Measurements from ENCODE around the gene MT1H. TPM values are rescaled to one million over a fixed set of nuclear protein-coding genes. Genes with fewer than 3 reads are reported as not detected.
A peak's percentile ranks its signal among the peaks of the same experiment; 100 is the strongest.

MT1H gene
- total and polyA plus RNA-seq, 9 of the 15 experiments (the other 6 are each of a cell fraction or from before 2014, with no cell fraction given) = 0.13 to 0.37 TPM; not detected in 7

DNA sequence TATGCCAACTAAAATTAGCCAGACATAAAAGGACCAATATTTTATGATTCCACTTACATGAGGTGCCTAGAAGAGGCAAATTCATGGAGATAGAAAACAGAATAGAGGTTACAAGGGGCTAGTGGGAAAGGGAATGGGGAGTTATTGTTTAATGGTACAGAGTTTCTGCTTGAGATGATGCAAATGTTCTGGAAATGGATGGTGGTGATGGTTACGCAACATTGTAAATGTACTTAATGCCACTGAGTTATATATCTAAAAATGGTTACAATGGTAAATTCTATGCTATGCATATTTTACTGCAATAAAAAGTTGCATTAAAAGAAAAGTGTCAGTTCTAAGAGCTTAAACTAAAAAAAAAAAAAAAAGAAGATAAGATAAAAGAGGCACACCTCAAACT is 30.6 kb downstream of the MT1H start:
- POLR2A ChIA-PET = no interaction called here

DNA sequence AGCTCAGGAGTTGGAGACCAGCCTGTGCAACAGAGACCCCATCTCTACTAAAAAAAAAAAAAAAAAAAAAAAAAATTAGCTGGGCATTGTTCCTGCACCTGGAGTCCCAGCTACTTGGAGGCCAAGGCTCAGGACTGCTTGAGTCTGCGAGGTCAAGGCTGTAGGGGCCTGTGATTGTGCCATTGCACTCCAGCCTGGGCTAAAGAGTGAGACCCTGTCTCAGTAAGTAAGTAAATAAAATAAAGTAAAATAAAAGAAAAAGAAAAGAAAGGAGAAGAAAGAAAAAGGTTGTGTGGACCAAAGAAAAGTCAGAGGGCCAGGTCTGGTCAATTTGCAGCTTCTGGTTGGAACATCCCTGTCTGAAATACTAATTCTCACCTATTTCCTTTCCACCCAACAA is 31.0 kb downstream of the MT1H start:
- Histone ChIP-seq H3K9ac (ENCODE audit: insufficient read depth in 1 of 2, low read depth in 2 of 2, low read length in 2 of 2) (no peak overlapping the region), H4K20me1 (replicated peaks; ENCODE audit: control insufficient read depth, insufficient read depth, low read length) (no peaks in the 10 kb centered on the region), H3K79me2 (ENCODE audit: control insufficient read depth, insufficient read depth, low read length) (no peaks in the 10 kb centered on the region), H2AFZ (ENCODE audit: low read depth, low read length) (no peak overlapping the region), H3K27me3 (ENCODE audit: control insufficient read depth in 2 of 2, insufficient read depth in 2 of 2, low read length in 2 of 2) (peaks cover 0 to 25% of the 10 kb centered on the region in 2 experiments; a peak in 2 of 5 replicates), H3K4me3 (no peak overlapping the region), H3K36me3 (ENCODE audit: control insufficient read depth, insufficient read depth, low read length) (no peaks in the 10 kb centered on the region), H3K4me2 (ENCODE audit: insufficient read depth, low read length) (no peak overlapping the region), H3K9me3 (replicated peaks; ENCODE audit: control insufficient read depth, insufficient read depth, low read depth, low read length) (no peaks in the 10 kb centered on the region), H3K27ac (ENCODE audit: extremely low read depth, low read depth, low read length) (no peak overlapping the region), H3K9me1 (ENCODE audit: control insufficient read depth, insufficient read depth, low read length) (no peaks in the 10 kb centered on the region), H3K4me1 (replicated peaks in 1 of 2; ENCODE audit: control insufficient read depth in 2 of 2, insufficient read depth in 2 of 2, low read length in 2 of 2) (no peaks in the 10 kb centered on the region)
- BruUV-seq (replicated peaks) = no TSS peak
- ChIA-PET CTCF (ENCODE audit: low intra/inter-chr PET ratio) (interaction anchor here (0.7 kb wide), 1 partner anchor 21 kb away, joined by 3 read pairs; no protein-coding TSS in a partner anchor), POLR2A (no interaction called here)
- FAIRE-seq (no peak), DNase-seq (ENCODE audit: extremely low read depth in 1 of 4, low spot score in 3 of 4) (no peak), ATAC-seq (no peak)
- intact Hi-C loops (cut with micrococcal nuclease) (no loop called here), in situ Hi-C loops (cut with MboI) (loop anchor here (5.0 kb wide), 1 partner anchor 123 kb away; no protein-coding TSS in a partner anchor)
- 11% methylated on average over 1 of the region's 1 CpG for WGBS (ENCODE audit: insufficient coverage, low coverage, missing lambda C conversion rate)
- no peak for TF ChIP-seq SRF (CRISPR knock-in tag; IDR thresholded peaks at IDR 0.05)
- TF ChIP-seq ZBTB40 (IDR thresholded peaks at IDR 0.05) = no peak
- TF ChIP-seq ZBTB40 (CRISPR knock-in tag; IDR thresholded peaks at IDR 0.05) = no peak
- no peak for TF ChIP-seq PTBP1 (IDR thresholded peaks at IDR 0.05; ENCODE audit: low read depth, low read length)
- no peak for TF ChIP-seq TAL1 (IDR thresholded peaks at IDR 0.05)
- no peak for TF ChIP-seq RFX7 (CRISPR knock-in tag; IDR thresholded peaks at IDR 0.05)

More for the DNA sequence above, 30.6 kb downstream of the MT1H start:
- Histone ChIP-seq H3K4me1 (replicated peaks in 1 of 2; ENCODE audit: control insufficient read depth in 2 of 2, insufficient read depth in 2 of 2, low read length in 2 of 2) (no peaks in the 10 kb centered on the region), H3K9me1 (ENCODE audit: control insufficient read depth, insufficient read depth, low read length) (no peaks in the 10 kb centered on the region), H3K27ac (ENCODE audit: extremely low read depth, low read depth, low read length) (no peak overlapping the region), H4K20me1 (replicated peaks; ENCODE audit: control insufficient read depth, insufficient read depth, low read length) (no peaks in the 10 kb centered on the region), H3K36me3 (ENCODE audit: control insufficient read depth, insufficient read depth, low read length) (no peaks in the 10 kb centered on the region), H3K27me3 (ENCODE audit: control insufficient read depth in 2 of 2, insufficient read depth in 2 of 2, low read length in 2 of 2) (peaks cover 0 to 25% of the 10 kb centered on the region in 2 experiments; a peak in 2 of 5 replicates), H3K9ac (ENCODE audit: insufficient read depth in 1 of 2, low read depth in 2 of 2, low read length in 2 of 2) (no peak overlapping the region), H3K9me3 (replicated peaks; ENCODE audit: control insufficient read depth, insufficient read depth, low read depth, low read length) (no peaks in the 10 kb centered on the region), H3K79me2 (ENCODE audit: control insufficient read depth, insufficient read depth, low read length) (no peaks in the 10 kb centered on the region), H2AFZ (ENCODE audit: low read depth, low read length) (no peak overlapping the region), H3K4me2 (ENCODE audit: insufficient read depth, low read length) (no peak overlapping the region), H3K4me3 (no peak overlapping the region)
- no peak for ATAC-seq
- WGBS (ENCODE audit: insufficient coverage, low coverage, missing lambda C conversion rate) = 93% methylated on average over 1 of the region's 1 CpG
- intact Hi-C loops (cut with micrococcal nuclease) (no loop called here), in situ Hi-C loops (cut with MboI) (loop anchor here (5.0 kb wide), 1 partner anchor 123 kb away; no protein-coding TSS in a partner anchor)
- TF ChIP-seq CEBPG (CRISPR knock-in tag; IDR thresholded peaks at IDR 0.05) (no peak), CEBPG (tag; conservative IDR thresholded peaks at IDR 0.05 in 1 of 2, IDR thresholded peaks at IDR 0.05 in 1 of 2) (peak; percentile 70 to 90), CEBPB (tag; IDR thresholded peaks at IDR 0.05) (peak; percentile 89), NCOA1 (IDR thresholded peaks at IDR 0.05; ENCODE audit: low read depth) (no peak)
- CTCF ChIA-PET (ENCODE audit: low intra/inter-chr PET ratio) = interaction anchor here (0.7 kb wide), 2 partner anchors 21 to 24 kb away, joined by 3 to 5 read pairs; no protein-coding TSS in a partner anchor
- BruUV-seq (replicated peaks) = no TSS peak
- no peak for DNase-seq (ENCODE audit: extremely low read depth in 1 of 4, low spot score in 3 of 4)
- FAIRE-seq = no peak

Data from K562 (cell line).